Measurements from ENCODE around the gene MISP3. TPM values are rescaled to one million over a fixed set of nuclear protein-coding genes. Genes with fewer than 3 reads are reported as not detected.

Gene MISP3
- total RNA-seq, 2 experiments from 2014 or later: 0.45 to 0.96 TPM

- peaks cover 2% of the 10 kb centered on the region for H3K9me3 Mint-ChIP-seq
- H3K4me1 Mint-ChIP-seq (ENCODE audit: low read depth): peaks cover 16% of the 10 kb centered on the region
- intact Hi-C loops (cut with micrococcal nuclease): no loop called here
- H3K27ac Mint-ChIP-seq: no peak overlapping the region
- H3K27me3 Mint-ChIP-seq (ENCODE audit: low read depth): peaks cover 21% of the 10 kb centered on the region
- no peak overlapping the region for H3K4me3 Mint-ChIP-seq
- DNase-seq: no peak
- CTCF ChIA-PET: interaction anchor here (1.0 to 1.1 kb wide), 2 partner anchors 9 to 23 kb away, joined by 3 to 4 read pairs; partner anchors contain the start of gene IL27RA
- peaks cover 22% of the 10 kb centered on the region for H3K36me3 Mint-ChIP-seq (ENCODE audit: low read depth)
These were observed 17.9 kb upstream of the MISP3 start for GRCh38 chr19:14054721-14055120.

GRCh38 chr19:14055396-14055795 is 17.2 kb upstream of the MISP3 start:
- intact Hi-C loops (cut with micrococcal nuclease): no loop called here
- Mint-ChIP-seq H3K4me1 (ENCODE audit: low read depth) (peaks cover 17% of the 10 kb centered on the region), H3K4me3 (no peak overlapping the region), H3K27me3 (ENCODE audit: low read depth) (peaks cover 26% of the 10 kb centered on the region), H3K36me3 (ENCODE audit: low read depth) (peaks cover 17% of the 10 kb centered on the region), H3K27ac (no peak overlapping the region), H3K9me3 (peaks cover 2% of the 10 kb centered on the region)
- no peak for DNase-seq
- CTCF ChIA-PET: interaction anchor here (1.1 to 5.9 kb wide), 2 partner anchors 8 to 15 kb away, joined by 4 to 55 read pairs; partner anchors contain the start of gene MISP3

GRCh38 chr19:14056069-14056666 is 16.4 kb upstream of the MISP3 start:
- no peak for DNase-seq
- peaks cover 33% of the 10 kb centered on the region for H3K27me3 Mint-ChIP-seq (ENCODE audit: low read depth)
- peaks cover 16% of the 10 kb centered on the region for H3K36me3 Mint-ChIP-seq (ENCODE audit: low read depth)
- H3K4me3 Mint-ChIP-seq: no peak overlapping the region
- peaks cover 2% of the 10 kb centered on the region for H3K9me3 Mint-ChIP-seq
- CTCF ChIA-PET: interaction anchor here (5.9 kb wide), 1 partner anchor 14 kb away, joined by 55 read pairs; the partner anchor contains the start of gene MISP3
- H3K4me1 Mint-ChIP-seq (ENCODE audit: low read depth): peaks cover 17% of the 10 kb centered on the region
- no peak overlapping the region for H3K27ac Mint-ChIP-seq
- intact Hi-C loops (cut with micrococcal nuclease): no loop called here

- CTCF ChIA-PET: interaction anchor here (0.6 to 5.9 kb wide), 5 partner anchors 8 to 201 kb away, joined by 3 to 55 read pairs (median 6); partner anchors contain the start of gene MISP3
- Mint-ChIP-seq H3K27ac (no peak overlapping the region), H3K4me3 (peak overlapping the region; percentile 45), H3K9me3 (peaks cover 2% of the 10 kb centered on the region), H3K27me3 (ENCODE audit: low read depth) (peaks cover 37% of the 10 kb centered on the region), H3K36me3 (ENCODE audit: low read depth) (peaks cover 12% of the 10 kb centered on the region), H3K4me1 (ENCODE audit: low read depth) (peaks cover 17% of the 10 kb centered on the region)
- intact Hi-C loops (cut with micrococcal nuclease): no loop called here
- DNase-seq: no peak
These were observed 15.7 kb upstream of the MISP3 start for GRCh38 chr19:14056741-14057356.

GRCh38 chr19:14058182-14059092 is 14.1 kb upstream of the MISP3 start:
- H3K9me3 Mint-ChIP-seq: no peaks in the 10 kb centered on the region
- no peak for DNase-seq
- H3K36me3 Mint-ChIP-seq (ENCODE audit: low read depth): no peaks in the 10 kb centered on the region
- peak overlapping the region; percentile 7 for H3K4me3 Mint-ChIP-seq
- H3K27ac Mint-ChIP-seq: no peak overlapping the region
- CTCF ChIA-PET: interaction anchor here (0.5 to 5.9 kb wide), 22 partner anchors 10 to 387 kb away, joined by 3 to 55 read pairs (median 4); partner anchors contain the start of genes BRME1, CC2D1A, IL27RA and MISP3
- peaks cover 37% of the 10 kb centered on the region for H3K27me3 Mint-ChIP-seq (ENCODE audit: low read depth)
- intact Hi-C loops (cut with micrococcal nuclease): no loop called here
- peaks cover 17% of the 10 kb centered on the region for H3K4me1 Mint-ChIP-seq (ENCODE audit: low read depth)

GRCh38 chr19:14059093-14059480 is 13.5 kb upstream of the MISP3 start:
- H3K4me3 Mint-ChIP-seq: no peak overlapping the region
- intact Hi-C loops (cut with micrococcal nuclease): no loop called here

GRCh38 chr19:14059652-14060155 is 12.9 kb upstream of the MISP3 start:
- Mint-ChIP-seq H3K9me3 (no peaks in the 10 kb centered on the region), H3K27me3 (ENCODE audit: low read depth) (peaks cover 37% of the 10 kb centered on the region), H3K4me3 (no peak overlapping the region), H3K4me1 (ENCODE audit: low read depth) (peaks cover 17% of the 10 kb centered on the region), H3K36me3 (ENCODE audit: low read depth) (no peaks in the 10 kb centered on the region), H3K27ac (no peak overlapping the region)
- CTCF ChIA-PET: interaction anchor here (0.8 to 5.9 kb wide), 20 partner anchors 8 to 222 kb away, joined by 3 to 55 read pairs (median 6); partner anchors contain the start of genes BRME1, CC2D1A, IL27RA and MISP3
- intact Hi-C loops (cut with micrococcal nuclease): no loop called here
- DNase-seq: no peak

More at GRCh38 chr19:14059093-14059480, 13.5 kb upstream of the MISP3 start:
- peak; percentile 53 for DNase-seq
- no peak overlapping the region for H3K27ac Mint-ChIP-seq
- peaks cover 37% of the 10 kb centered on the region for H3K27me3 Mint-ChIP-seq (ENCODE audit: low read depth)
- no peaks in the 10 kb centered on the region for H3K36me3 Mint-ChIP-seq (ENCODE audit: low read depth)
- H3K9me3 Mint-ChIP-seq: no peaks in the 10 kb centered on the region
- CTCF ChIA-PET: interaction anchor here (0.5 to 5.9 kb wide), 23 partner anchors 11 to 386 kb away, joined by 3 to 55 read pairs (median 5); partner anchors contain the start of genes BRME1, CC2D1A, IL27RA and MISP3
- H3K4me1 Mint-ChIP-seq (ENCODE audit: low read depth): peaks cover 17% of the 10 kb centered on the region

- no peak overlapping the region for H3K4me3 Mint-ChIP-seq
- peaks cover 17% of the 10 kb centered on the region for H3K4me1 Mint-ChIP-seq (ENCODE audit: low read depth)
- H3K27ac Mint-ChIP-seq: no peak overlapping the region
- no peaks in the 10 kb centered on the region for H3K36me3 Mint-ChIP-seq (ENCODE audit: low read depth)
- DNase-seq: no peak
- intact Hi-C loops (cut with micrococcal nuclease): no loop called here
- peaks cover 37% of the 10 kb centered on the region for H3K27me3 Mint-ChIP-seq (ENCODE audit: low read depth)
- CTCF ChIA-PET: interaction anchor here (1.2 to 5.9 kb wide), 6 partner anchors 9 to 182 kb away, joined by 3 to 55 read pairs (median 12); partner anchors contain the start of gene MISP3
- H3K9me3 Mint-ChIP-seq: no peaks in the 10 kb centered on the region
These were observed 11.4 kb upstream of the MISP3 start for GRCh38 chr19:14061081-14061749.

- no peaks in the 10 kb centered on the region for H3K9me3 Mint-ChIP-seq
- H3K27ac Mint-ChIP-seq: no peak within 1 kb of the TSS
- H3K27me3 Mint-ChIP-seq (ENCODE audit: low read depth): peaks cover 34% of the 10 kb centered on the region
- intact Hi-C loops (cut with micrococcal nuclease): no loop called here
- H3K4me1 Mint-ChIP-seq (ENCODE audit: low read depth): peaks cover 17% of the 10 kb centered on the region
- DNase-seq: no peak
- no peaks in the 10 kb centered on the region for H3K36me3 Mint-ChIP-seq (ENCODE audit: low read depth)
- CTCF ChIA-PET: interaction anchor here (1.2 kb wide), 1 partner anchor 10 kb away, joined by 3 read pairs; no protein-coding TSS in a partner anchor
- no peak within 1 kb of the TSS for H3K4me3 Mint-ChIP-seq
These were observed 10.6 kb upstream of the MISP3 start, which contains the start of gene PALM3 for GRCh38 chr19:14061751-14062557. PALM3 (minus strand) TSS chr19:14062076; CDS start chr19:14061980, 96 bp downstream.

GRCh38 chr19:14062558-14062855 is 10.1 kb upstream of the MISP3 start:
- Mint-ChIP-seq H3K27ac (no peak overlapping the region), H3K36me3 (ENCODE audit: low read depth) (no peaks in the 10 kb centered on the region), H3K4me1 (ENCODE audit: low read depth) (peaks cover 17% of the 10 kb centered on the region), H3K4me3 (no peak overlapping the region), H3K27me3 (ENCODE audit: low read depth) (peaks cover 33% of the 10 kb centered on the region), H3K9me3 (no peaks in the 10 kb centered on the region)
- intact Hi-C loops (cut with micrococcal nuclease): no loop called here
- CTCF ChIA-PET: interaction anchor here (0.7 to 1.2 kb wide), 2 partner anchors 9 to 10 kb away, joined by 3 read pairs; no protein-coding TSS in a partner anchor
- DNase-seq: no peak

GRCh38 chr19:14063105-14063504 is 9.5 kb upstream of the MISP3 start:
- CTCF ChIA-PET: interaction anchor here (0.7 to 1.2 kb wide), 3 partner anchors 8 to 10 kb away, joined by 3 to 4 read pairs (median 3); no protein-coding TSS in a partner anchor
- intact Hi-C loops (cut with micrococcal nuclease): no loop called here

More at GRCh38 chr19:14063105-14063504, 9.5 kb upstream of the MISP3 start:
- H3K9me3 Mint-ChIP-seq: no peaks in the 10 kb centered on the region
- peaks cover 12% of the 10 kb centered on the region for H3K4me1 Mint-ChIP-seq (ENCODE audit: low read depth)
- no peak for DNase-seq
- H3K27me3 Mint-ChIP-seq (ENCODE audit: low read depth): peaks cover 28% of the 10 kb centered on the region
- H3K27ac Mint-ChIP-seq: no peak overlapping the region
- H3K4me3 Mint-ChIP-seq: no peak overlapping the region
- H3K36me3 Mint-ChIP-seq (ENCODE audit: low read depth): no peaks in the 10 kb centered on the region

All from activated naive CD4-positive, alpha-beta T cell treated with anti-CD3 and anti-CD28 coated beads for 36 hours (primary cell).